Measurements from ENCODE around the gene VPS39.

- TF ChIP-seq, protein P1, sequence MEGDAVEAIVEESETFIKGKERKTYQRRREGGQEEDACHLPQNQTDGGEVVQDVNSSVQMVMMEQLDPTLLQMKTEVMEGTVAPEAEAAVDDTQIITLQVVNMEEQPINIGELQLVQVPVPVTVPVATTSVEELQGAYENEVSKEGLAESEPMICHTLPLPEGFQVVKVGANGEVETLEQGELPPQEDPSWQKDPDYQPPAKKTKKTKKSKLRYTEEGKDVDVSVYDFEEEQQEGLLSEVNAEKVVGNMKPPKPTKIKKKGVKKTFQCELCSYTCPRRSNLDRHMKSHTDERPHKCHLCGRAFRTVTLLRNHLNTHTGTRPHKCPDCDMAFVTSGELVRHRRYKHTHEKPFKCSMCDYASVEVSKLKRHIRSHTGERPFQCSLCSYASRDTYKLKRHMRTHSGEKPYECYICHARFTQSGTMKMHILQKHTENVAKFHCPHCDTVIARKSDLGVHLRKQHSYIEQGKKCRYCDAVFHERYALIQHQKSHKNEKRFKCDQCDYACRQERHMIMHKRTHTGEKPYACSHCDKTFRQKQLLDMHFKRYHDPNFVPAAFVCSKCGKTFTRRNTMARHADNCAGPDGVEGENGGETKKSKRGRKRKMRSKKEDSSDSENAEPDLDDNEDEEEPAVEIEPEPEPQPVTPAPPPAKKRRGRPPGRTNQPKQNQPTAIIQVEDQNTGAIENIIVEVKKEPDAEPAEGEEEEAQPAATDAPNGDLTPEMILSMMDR (IDR thresholded peaks at IDR 0.05), result no peak
- no peak for TF ChIP-seq POLR2A (IDR thresholded peaks at IDR 0.05)
Observed at GRCh38 chr15:42199126-42199525, 9.0 kb downstream of the VPS39 start.
